WTC11 (cell line): ENCODE results near the gene MTUS2. TPM values are rescaled to one million over a fixed set of nuclear protein-coding genes. Genes with fewer than 3 reads are reported as not detected.

Experiments
- ATAC-seq: fragments of 200-7000 bp; cut with Tn5 transposase; 2 replicates; pipeline ENCODE4 v1.10.0; 2021; ENCODE audit warnings: mild to moderate bottlenecking, moderate library complexity
- CTCF ChIA-PET: fragments of 300-600 bp; sonication (Branson Sonifier 250); formaldehyde crosslinking; loops from one replicate; lab custom pipeline; 2021; ENCODE audit warnings: antibody characterized with exemption; lab: Charles Lee
- POLR2A ChIA-PET: fragments of 350-600 bp; sonication (Branson Sonifier 250); formaldehyde crosslinking; loops from one replicate; lab custom pipeline; 2021; ENCODE audit warnings: antibody characterized with exemption; lab: Charles Lee
- DNase-seq: peaks from one replicate; pipeline ENCODE4 v3.0.0; 2021; ENCODE audit warnings: low spot score
- H3K27ac Mint-ChIP-seq: 2 replicates; pipeline ENCODE4 v1.8.0; 2021; ENCODE audit warnings: mixed read lengths
- H3K27me3 Mint-ChIP-seq: 2 replicates; pipeline ENCODE4 v1.8.0; 2021; ENCODE audit warnings: low read depth, mild to moderate bottlenecking, moderate library complexity, mixed read lengths
- H3K36me3 Mint-ChIP-seq: 2 replicates; pipeline ENCODE4 v1.8.0; 2021; ENCODE audit warnings: mixed read lengths
- H3K4me1 Mint-ChIP-seq: 2 replicates; pipeline ENCODE4 v1.8.0; 2022; ENCODE audit warnings: mixed read lengths
- H3K4me3 Mint-ChIP-seq: 2 replicates; pipeline ENCODE4 v1.8.0; 2021; ENCODE audit warnings: mild to moderate bottlenecking, moderate library complexity, mixed read lengths
- H3K9me3 Mint-ChIP-seq: 2 replicates; pipeline ENCODE4 v1.8.0; 2021; ENCODE audit warnings: mixed read lengths
- AFF4 ChIP-seq: sonication (generic); formaldehyde crosslinking; IDR thresholded peaks from 2 replicates; pipeline ENCODE4 v1.8.1; 2023; ENCODE audit warnings: mild to moderate bottlenecking, missing genetic modification reagents, borderline replicate concordance
- ATF3 ChIP-seq: sonication (generic); formaldehyde crosslinking; conservative IDR thresholded peaks from 2 replicates; pipeline ENCODE4 v1.8.1; 2022; ENCODE audit warnings: mild to moderate bottlenecking, missing genetic modification reagents
- ATF6 ChIP-seq: sonication (generic); formaldehyde crosslinking; IDR thresholded peaks from 2 replicates; pipeline ENCODE4 v1.8.1; 2023; ENCODE audit warnings: mild to moderate bottlenecking, missing genetic modification reagents
- ERG ChIP-seq: fragments of 250-450 bp; sonication (Bioruptor Pico); IDR thresholded peaks from 2 replicates; pipeline ENCODE4 v1.8.0; 2021; ENCODE audit warnings: mild to moderate bottlenecking
- FOXK1 ChIP-seq: sonication (generic); formaldehyde crosslinking; IDR thresholded peaks from 2 replicates; pipeline ENCODE4 v1.8.0; 2022; ENCODE audit warnings: mild to moderate bottlenecking, moderate library complexity, missing genetic modification reagents
- GRHL2 ChIP-seq: fragments of 250-450 bp; sonication (Bioruptor Pico); IDR thresholded peaks from 2 replicates; pipeline ENCODE4 v1.8.0; 2022; ENCODE audit warnings: mild to moderate bottlenecking, moderate library complexity; ENCODE audit not compliant: insufficient replicate concordance, severe bottlenecking
- IRF2 ChIP-seq: sonication (generic); formaldehyde crosslinking; IDR thresholded peaks from 2 replicates; pipeline ENCODE4 v1.8.0; 2022; ENCODE audit warnings: low read depth, missing genetic modification reagents, borderline replicate concordance
- JUN ChIP-seq: sonication (generic); formaldehyde crosslinking; IDR thresholded peaks from 2 replicates; pipeline ENCODE4 v1.8.0; 2023; ENCODE audit warnings: mild to moderate bottlenecking, missing genetic modification reagents
- MXD4 ChIP-seq: fragments of 250-450 bp; sonication (Bioruptor Pico); IDR thresholded peaks from 2 replicates; pipeline ENCODE4 v1.8.0; 2021; ENCODE audit warnings: mild to moderate bottlenecking, moderate library complexity, borderline replicate concordance
- NR2C2 ChIP-seq: sonication (generic); formaldehyde crosslinking; IDR thresholded peaks from 2 replicates; pipeline ENCODE4 v1.8.0; 2022; ENCODE audit warnings: mild to moderate bottlenecking, missing genetic modification reagents
- PREB ChIP-seq: sonication (generic); formaldehyde crosslinking; IDR thresholded peaks from 2 replicates; pipeline ENCODE4 v1.8.1; 2022; ENCODE audit warnings: mild to moderate bottlenecking, missing genetic modification reagents, moderate library complexity, borderline replicate concordance
- PRRX2 ChIP-seq: fragments of 250-450 bp; sonication (Bioruptor Pico); IDR thresholded peaks from 2 replicates; pipeline ENCODE4 v1.8.0; 2021; ENCODE audit warnings: mild to moderate bottlenecking
- RELA ChIP-seq: sonication (generic); formaldehyde crosslinking; IDR thresholded peaks from 2 replicates; pipeline ENCODE4 v1.8.1; 2022; ENCODE audit warnings: missing genetic modification reagents, mild to moderate bottlenecking, borderline replicate concordance
- RORB ChIP-seq: fragments of 250-450 bp; sonication (Bioruptor Pico); IDR thresholded peaks from 2 replicates; pipeline ENCODE4 v1.9.0; 2021; ENCODE audit warnings: mild to moderate bottlenecking
- SMAD3 ChIP-seq: sonication (generic); formaldehyde crosslinking; IDR thresholded peaks from 2 replicates; pipeline ENCODE4 v1.8.0; 2022; ENCODE audit warnings: missing genetic modification reagents, mild to moderate bottlenecking, borderline replicate concordance
- STAT6 ChIP-seq: sonication (generic); formaldehyde crosslinking; conservative IDR thresholded peaks from 2 replicates; pipeline ENCODE4 v1.8.1; 2023; ENCODE audit warnings: mild to moderate bottlenecking, low read depth, missing genetic modification reagents, moderate library complexity
- TCF7 ChIP-seq: sonication (generic); formaldehyde crosslinking; IDR thresholded peaks from 2 replicates; pipeline ENCODE4 v1.8.0; 2022; ENCODE audit warnings: mild to moderate bottlenecking, low read depth, missing genetic modification reagents, moderate library complexity
- TEAD1 ChIP-seq: sonication (generic); formaldehyde crosslinking; IDR thresholded peaks from 2 replicates; pipeline ENCODE4 v1.8.0; 2022; ENCODE audit warnings: mild to moderate bottlenecking, missing genetic modification reagents
- ZNF263 ChIP-seq: sonication (generic); formaldehyde crosslinking; IDR thresholded peaks from 2 replicates; pipeline ENCODE4 v1.8.1; 2022; ENCODE audit warnings: low read depth, mild to moderate bottlenecking, moderate library complexity, missing genetic modification reagents
- ZNF532 ChIP-seq: fragments of 250-450 bp; sonication (Bioruptor Pico); IDR thresholded peaks from 2 replicates; pipeline ENCODE4 v1.9.0; 2021; ENCODE audit warnings: mild to moderate bottlenecking, borderline replicate concordance
- total RNA-seq: library from RNA; stranded (reverse); gene quantifications from 3 replicates; pipeline ENCODE4 v1.2.3, GENCODE V29; 2021

The MTUS2 gene
- total RNA-seq, 1 experiment from 2014 or later: 0.22 TPM

GRCh38 chr13:29281932-29282495 lies 461.9 kb downstream of the MTUS2 start:
- Mint-ChIP-seq H3K27ac (no peak overlapping the region), H3K4me1 (no peaks in the 10 kb centered on the region), H3K27me3 (no peaks in the 10 kb centered on the region), H3K9me3 (no peaks in the 10 kb centered on the region), H3K4me3 (no peak overlapping the region), H3K36me3 (no peaks in the 10 kb centered on the region)
- ChIA-PET CTCF (no interaction called here), POLR2A (no interaction called here)
- ATAC-seq (no peak), DNase-seq (no peak)
- no peak for TF ChIP-seq GRHL2
- no peak for TF ChIP-seq ERG (CRISPR knock-in tag)
- TF ChIP-seq ZNF532 (CRISPR knock-in tag): no peak
- TF ChIP-seq AFF4 (CRISPR knock-in tag): no peak
- no peak for TF ChIP-seq FOXK1 (CRISPR knock-in tag)
- no peak for TF ChIP-seq ATF3
- no peak for TF ChIP-seq TEAD1
- no peak for TF ChIP-seq RORB (CRISPR knock-in tag)
- TF ChIP-seq STAT6 (CRISPR knock-in tag): no peak
- TF ChIP-seq RELA: no peak
- no peak for TF ChIP-seq PREB (CRISPR knock-in tag)
- no peak for TF ChIP-seq ZNF263 (CRISPR knock-in tag)
- TF ChIP-seq PRRX2: no peak
- TF ChIP-seq JUN: no peak
- no peak for TF ChIP-seq ATF6
- no peak for TF ChIP-seq IRF2 (CRISPR knock-in tag)
- TF ChIP-seq NR2C2: no peak
- no peak for TF ChIP-seq TCF7 (CRISPR knock-in tag)
- no peak for TF ChIP-seq SMAD3
- TF ChIP-seq MXD4 (CRISPR knock-in tag): no peak
